ENCODE data around the gene SLC4A2.
A peak's percentile ranks its signal among the peaks of the same experiment; 100 is the strongest.

SLC4A2 gene

DNA sequence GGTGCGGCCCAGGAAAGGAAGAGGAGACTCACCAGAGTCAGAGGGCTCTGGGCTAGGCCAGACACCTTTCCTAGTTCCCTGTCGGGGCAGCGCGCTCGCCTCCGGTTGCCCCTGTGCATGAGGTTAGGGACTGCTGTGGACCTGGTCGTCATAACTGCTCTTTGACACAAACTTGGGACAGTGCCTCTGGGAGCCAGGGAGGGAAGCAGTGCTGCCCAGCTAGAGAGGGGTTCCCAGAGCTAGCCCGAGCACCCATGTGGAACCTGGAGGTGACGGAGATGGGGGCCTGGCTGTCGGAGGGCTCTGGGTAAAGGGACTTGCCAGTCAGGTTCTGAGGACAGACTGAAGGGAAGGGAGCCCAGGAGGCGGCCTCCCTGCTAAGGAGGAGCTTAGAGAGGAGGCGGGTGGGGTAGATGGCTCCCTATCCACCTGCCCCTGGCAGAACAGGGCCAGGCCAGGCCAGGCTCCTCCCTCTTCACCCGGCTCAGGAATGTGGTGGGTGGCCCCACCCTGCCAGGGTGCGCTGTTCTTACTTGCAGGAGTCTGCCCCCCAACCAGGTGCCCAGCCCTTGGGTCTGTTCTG is 56.5 kb downstream of the SLC4A2 start:
- DNase-seq (ENCODE audit: low spot score): no peak

DNA sequence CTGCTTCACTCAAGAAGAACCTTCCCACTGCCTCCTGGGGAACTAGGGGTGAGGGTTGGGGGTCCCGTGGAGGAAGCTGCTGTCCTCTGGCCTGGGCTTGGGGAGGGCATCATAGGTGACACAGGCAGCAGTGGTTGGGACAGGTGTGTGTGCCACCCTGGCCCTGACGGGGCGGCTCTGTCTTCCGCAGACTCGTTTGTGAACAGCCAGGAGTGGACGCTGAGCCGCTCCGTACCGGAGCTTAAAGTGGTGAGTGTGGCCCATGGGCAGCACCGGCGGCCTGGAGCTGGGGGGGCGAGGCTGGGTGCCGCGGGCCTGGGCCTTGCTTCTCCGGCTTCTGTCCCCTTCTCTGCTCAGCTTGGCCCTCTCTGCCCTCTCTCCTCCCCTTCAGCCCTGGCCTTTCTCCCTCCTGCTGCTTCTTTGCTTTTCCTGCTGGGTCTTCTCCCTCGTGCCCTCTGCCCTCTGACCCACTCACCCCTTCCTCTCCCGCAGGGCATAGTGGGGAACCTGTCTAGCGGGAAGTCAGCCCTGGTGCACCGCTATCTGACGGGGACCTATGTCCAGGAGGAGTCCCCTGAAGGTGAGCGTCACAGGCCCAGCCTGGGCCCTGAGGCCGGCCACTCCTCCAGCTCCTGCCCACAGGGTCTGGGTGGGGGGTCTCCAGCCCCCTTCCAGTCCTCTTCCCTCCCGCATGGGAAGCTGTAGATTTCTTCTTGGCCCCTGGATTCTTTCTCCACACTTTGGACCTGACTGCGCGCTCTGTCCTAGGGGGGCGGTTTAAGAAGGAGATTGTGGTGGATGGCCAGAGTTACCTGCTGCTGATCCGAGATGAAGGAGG is 57.4 kb downstream of the SLC4A2 start:
- no peak for DNase-seq (ENCODE audit: low spot score)

DNA sequence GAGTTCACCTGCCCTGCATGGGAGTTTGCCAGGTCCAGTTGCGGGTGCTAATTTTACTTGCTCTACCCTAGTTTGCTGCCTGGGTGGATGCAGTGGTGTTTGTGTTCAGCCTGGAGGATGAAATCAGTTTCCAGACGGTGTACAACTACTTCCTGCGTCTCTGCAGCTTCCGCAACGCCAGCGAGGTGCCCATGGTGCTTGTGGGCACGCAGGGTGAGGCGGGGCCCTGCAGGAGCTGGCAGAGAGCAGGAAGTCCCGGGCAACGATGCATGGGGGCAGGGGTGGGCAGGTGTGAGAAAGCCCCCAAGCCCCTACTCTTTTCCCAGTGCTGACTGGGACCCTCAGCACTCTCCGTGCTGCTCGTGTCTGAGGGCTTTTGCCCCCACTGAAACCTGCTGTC is 58.2 kb downstream of the SLC4A2 start:
- no peak for DNase-seq (ENCODE audit: low spot score)

DNA sequence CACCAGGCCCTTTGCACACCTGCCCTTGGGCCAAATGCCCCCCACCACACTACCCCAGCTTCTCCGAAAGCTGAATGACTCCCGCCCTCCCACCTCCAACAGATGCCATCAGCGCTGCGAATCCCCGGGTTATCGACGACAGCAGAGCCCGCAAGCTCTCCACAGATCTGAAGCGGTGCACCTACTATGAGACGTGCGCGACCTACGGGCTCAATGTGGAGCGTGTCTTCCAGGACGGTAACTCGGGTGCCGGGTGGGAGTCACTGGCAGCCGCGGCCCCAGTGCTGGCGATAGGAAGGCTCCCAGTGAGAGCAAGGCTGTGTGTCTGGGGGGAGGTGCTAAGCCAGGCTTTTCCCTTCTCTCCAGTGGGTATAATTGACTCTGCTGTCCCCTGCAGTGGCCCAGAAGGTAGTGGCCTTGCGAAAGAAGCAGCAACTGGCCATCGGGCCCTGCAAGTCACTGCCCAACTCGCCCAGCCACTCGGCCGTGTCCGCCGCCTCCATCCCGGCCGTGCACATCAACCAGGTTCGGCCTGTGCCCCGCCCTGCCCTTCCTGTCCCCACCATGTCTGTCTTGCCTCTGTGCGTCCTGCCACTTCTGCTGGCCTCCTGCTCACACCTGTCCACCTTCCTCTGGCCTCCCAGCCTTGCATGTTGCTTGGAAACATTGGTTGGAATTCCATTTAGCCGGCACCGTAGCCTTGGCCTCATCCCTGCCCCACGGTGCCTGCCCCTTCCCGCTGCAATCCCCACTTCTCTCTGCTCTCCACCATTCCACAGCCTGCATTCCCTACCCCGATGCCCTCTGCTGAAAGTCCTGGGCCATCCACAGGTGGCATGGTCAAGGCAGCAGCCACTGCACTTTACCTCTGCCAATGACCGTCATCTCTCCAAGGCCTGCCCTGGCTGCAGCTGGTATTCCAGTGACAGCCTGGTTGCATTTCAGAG is 59.0 kb downstream of the SLC4A2 start:
- DNase-seq (ENCODE audit: low spot score): no peak

DNA sequence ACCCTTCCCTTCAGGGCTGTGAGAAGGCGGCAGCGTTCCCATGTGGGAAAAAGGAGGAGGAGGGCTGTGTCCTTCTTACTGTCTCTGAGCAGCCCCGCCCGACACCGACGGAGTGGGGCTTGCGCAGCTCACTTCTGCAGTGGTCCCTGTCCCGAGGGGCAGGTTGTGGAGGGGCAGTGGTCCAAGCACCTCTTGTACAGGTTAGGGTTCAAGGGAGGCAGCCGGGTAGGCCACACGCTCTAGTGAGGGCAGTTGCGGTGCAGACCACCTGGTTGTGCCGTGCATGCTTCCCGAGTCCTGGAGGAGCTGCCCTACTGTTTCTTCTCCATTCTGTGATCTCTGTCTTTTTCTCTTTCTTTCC is 59.6 kb downstream of the SLC4A2 start:
- no peak for DNase-seq (ENCODE audit: low spot score)

DNA sequence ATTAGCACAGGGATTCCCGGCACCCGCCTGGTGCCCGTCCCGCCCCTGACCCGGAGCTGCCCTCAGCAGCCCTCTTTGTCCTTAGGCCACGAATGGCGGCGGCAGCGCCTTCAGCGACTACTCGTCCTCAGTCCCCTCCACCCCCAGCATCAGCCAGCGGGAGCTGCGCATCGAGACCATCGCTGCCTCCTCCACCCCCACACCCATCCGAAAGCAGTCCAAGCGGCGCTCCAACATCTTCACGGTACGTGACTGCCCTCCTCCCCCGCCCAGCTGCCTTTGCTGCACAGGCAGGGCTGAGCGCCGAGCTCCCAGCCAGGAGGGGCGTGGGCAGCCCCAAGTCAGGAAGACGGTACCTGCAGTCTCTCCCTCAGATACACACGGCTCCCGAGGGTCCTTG is 60.5 kb downstream of the SLC4A2 start:
- DNase-seq (ENCODE audit: low spot score): no peak

DNA sequence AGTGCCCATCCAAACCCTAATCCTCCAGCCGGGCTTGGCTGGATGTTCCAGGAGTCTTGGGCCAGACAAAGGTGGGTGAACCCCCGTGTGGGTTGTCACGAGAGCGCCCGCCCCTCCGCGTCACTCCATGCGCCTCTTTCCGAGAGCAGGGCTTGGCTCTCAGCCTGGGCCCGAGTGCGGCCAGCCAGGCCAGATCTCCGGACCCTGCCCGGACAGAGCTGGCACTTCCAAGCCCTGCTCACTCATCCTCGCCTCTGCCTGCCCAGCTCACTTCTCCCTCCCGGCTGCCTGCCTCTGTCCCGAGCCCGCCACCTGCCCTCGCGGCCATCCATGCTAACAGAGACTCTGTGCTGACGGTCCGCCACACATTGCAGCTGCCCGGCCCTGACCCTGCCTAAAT is 61.5 kb downstream of the SLC4A2 start:
- DNase-seq (ENCODE audit: low spot score): no peak

DNA sequence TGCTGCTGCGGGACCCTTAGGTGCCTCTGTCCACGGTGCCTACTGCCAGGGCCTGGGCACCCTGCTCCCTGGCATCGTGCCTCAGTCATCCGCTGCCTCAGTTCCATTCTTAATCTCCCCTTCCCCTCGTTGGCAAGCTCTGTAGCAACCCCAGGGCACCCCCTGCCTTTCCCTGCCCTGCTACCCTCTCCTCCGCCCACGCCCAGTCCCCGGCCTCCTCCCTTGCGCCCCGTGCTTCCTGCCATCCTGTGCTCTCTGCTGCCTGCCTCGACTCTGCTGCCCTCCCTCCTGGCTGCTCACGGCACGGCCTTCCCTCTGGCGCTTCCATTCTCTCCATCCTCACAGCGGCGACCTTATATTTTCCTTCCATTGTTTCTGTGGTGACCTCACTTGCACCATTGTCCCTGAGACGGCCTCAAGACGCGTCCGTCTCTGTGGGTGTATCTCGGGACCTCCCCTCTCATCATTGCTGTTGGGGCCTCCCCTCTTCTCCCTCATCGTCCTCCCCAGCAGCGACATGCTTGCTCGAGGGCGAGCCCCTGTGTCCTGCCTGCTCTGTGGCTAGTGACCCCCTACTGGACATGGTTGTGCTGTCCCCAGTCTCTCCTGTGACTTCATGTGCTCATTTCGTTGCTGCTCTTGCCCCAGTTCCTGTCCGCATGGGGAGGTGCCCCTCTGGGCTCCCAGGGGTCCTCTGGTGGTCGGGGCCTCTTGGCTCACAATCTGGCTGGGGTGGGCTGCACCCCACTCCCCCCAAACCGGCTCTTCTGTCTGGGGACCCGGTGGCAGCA is 62.2 kb downstream of the SLC4A2 start:
- no peak for DNase-seq (ENCODE audit: low spot score)

DNA sequence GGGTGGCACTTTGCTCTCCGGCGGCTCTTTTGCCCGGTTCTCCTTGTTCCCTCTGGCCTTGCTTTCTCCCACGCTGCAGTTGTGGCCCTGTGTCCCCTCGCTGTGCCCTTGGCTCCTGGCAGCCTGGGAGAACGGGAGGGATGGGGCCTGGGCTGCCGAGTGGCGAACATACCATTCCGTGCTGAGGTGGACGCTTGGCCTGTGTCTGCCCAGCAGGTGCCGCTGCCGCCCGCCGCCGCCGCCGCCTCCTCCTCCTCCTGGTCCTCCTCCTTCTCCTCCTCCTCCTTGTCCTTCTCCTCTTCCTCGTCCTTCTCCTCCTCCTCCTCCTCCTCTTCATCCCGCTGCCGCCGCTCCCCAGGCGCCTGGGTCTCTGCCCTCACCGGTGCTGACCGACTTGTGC is 62.9 kb downstream of the SLC4A2 start:
- DNase-seq (ENCODE audit: low spot score): no peak

DNA sequence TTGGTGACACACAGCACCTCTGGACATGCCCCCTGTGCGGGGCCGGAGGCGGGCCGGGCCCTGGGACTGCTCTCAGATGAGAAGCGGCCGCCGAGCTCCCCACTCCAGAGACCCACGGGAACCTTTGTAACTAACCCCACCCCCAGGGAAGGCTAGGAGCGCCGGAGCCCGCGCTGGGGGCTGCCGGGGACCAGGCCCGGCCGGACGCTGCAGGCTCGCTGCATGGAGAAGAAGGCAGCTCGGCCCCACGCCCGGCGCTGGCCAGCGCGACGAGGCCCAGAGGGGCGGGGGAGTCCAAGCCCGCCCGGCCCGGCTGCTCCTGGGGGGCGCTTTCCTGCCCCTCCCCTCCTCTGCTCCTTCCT is 63.4 kb downstream of the SLC4A2 start:
- no peak for DNase-seq (ENCODE audit: low spot score)

DNA sequence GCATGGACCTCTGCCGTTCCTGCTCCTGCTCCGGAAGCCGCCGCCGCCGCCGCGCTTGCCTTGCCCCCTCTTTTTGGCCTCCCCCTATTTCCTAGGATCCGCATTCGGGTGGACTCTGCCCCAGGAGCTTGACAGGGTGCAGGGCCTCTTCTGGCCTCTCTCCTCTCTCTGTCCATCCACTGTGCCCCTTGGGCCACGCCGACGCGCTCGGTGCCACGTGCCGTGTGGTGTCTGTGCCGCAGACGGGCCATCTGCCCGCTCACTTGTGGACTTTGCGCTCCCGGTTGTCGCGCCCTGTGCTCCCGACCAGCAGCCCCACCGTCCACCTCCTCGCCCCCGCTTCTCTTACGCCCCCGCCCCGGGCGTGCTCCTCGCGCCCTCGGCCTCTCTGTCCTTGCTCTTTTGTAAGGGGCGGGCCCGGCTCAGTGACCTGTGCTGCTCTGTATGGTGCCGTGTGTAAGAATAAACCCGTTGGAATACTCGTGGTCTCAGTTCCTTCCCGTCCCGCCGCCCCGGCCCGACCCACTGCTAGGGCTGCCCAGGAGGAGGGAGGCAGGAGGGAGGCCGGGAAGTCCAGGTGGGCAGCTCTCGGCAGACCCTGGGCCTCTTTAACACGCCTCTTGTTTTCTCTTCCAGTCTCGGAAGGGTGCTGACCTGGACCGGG is 63.9 kb downstream of the SLC4A2 start:
- DNase-seq (ENCODE audit: low spot score): no peak

DNA sequence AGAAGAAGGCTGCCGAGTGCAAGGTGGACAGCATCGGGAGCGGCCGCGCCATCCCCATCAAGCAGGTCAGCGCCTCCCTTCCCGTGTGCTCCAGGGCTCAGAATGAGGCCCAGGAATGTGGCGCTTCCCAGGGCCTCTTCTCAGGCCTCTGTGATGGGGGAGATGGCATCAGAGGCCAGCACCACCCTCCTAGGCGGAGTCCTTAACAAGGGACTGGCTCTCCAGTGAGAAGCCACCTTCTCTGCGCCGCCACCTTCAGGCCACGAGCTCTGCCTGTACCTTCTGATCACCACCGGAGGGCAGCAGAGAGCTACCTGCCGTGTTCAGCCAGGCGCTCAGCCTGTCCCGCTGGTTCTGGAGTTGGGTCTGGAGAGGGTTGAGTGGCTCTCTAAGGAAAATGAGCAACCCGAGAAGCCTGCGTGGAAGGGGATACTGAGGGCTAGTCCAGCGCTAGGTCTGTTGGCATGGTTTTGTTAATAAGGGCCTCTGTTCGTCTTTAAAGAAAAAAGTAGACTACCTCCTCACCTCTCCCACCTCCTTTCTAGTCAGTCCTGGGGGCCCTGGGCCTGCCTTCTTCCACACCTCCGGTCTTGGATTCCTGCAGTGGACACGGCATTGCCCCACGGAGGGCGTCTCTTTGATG is 64.6 kb downstream of the SLC4A2 start:
- peak; percentile 89 for DNase-seq (ENCODE audit: low spot score)

DNA sequence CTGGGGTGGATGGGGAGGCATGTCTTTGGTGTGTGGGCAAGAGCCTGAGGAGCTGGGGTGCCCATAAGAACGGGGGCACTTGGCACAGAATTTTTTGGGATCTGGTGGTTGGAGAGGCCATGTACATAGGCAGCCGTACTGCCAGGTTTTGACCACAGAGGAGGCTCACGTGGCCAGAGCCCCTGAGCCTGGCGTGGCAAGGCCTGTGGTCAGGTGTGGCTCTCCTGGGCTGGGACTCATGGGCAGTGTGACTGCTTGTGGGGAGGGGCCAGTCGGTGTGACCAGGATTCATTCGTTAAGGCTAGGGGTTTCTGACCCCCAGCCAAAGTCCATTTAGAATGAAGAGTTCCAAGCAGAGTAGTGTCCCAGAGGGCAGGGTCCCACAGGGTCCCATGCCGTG is 65.1 kb downstream of the SLC4A2 start:
- no peak for DNase-seq (ENCODE audit: low spot score)

DNA sequence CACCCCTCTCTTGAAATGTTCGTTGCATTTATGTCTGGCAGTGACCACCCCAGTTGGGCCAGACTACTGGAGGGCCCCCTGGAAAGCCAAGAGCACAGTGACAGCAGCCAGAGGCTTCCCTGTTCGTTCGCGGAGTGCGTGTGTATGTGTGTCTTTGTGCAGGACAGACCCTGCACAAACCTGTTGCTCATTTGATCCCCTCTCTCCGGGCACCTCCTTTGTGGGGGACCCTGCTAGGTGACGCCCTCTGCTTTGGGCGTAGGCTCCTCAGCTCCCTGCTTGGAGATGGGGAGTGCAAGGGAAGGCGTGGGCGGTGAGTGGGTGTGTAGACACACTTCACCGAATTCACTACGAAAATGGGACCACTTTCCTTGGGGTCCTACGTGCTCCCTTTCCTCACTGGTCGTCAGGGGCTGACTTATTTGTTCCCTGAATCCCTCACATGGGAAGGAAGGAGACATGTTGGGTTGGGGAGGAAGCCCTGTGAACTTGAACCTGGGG is 65.6 kb downstream of the SLC4A2 start:
- DNase-seq (ENCODE audit: low spot score): no peak

DNA sequence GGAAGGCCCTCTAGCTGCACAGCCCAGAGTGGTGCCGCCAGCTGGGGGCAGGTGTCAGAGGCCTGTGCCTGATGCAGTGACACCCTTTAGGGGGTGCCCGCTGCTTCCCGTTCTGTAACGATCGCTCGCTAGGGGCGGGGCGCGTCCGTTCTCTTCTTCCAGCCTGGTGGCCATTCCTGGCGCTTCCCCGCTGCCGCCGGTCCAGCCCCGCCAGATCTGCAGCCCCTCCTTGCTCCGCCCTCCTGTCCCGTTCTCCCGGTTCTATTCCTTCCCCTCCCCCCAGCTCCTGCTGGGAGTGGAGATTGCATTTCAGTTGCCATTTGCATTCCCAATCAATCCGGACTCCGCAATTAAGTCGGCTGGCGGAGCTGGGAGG is 66.1 kb downstream of the SLC4A2 start:
- no peak for DNase-seq (ENCODE audit: low spot score)

DNA sequence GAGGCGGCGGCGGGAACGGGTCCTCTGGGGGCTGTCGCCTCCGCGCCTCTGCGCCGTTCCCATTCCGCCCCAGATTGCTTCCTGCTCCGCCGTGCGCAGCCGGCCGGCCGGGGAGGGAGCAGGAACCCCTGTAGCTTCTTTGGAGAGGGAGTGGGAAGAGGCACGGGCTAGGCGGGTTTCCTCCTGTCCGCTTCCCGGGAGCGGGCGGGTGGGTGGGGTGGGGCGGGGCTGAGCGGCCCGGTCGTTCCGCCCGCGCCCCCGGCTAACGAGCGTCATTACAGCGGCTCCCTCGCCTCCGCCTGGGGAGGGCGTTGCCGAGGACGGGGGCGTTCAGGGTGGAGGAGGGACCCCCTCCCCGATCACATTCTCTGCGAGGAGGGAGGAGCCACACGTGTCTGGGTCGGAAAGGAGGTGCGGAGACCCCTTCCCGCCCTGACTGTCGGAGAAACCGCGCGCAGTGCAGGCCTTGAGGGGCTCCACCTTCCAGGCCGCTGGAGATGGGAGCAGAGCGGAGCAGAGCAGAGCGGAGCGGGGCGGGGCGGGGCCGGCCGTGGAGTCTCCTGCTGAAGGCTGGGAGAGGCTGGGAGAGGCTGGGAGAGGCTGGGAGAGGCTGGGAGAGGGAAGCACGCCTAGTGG is 66.6 kb downstream of the SLC4A2 start:
- no peak for DNase-seq (ENCODE audit: low spot score)

Data from NAMALWA (cell line).